Endothelial cell of umbilical vein (primary cell): ENCODE measurements around the gene SENP2. TPM values are rescaled to one million over a fixed set of nuclear protein-coding genes. Genes with fewer than 3 reads are reported as not detected.

ENCODE experiments used
- BruUV-seq: library from RNA; stranded (reverse); fragments of 400-500 nt; replicated peaks from 2 replicates; lab custom pipeline; 2021; lab: Mats Ljungman, UMichigan
- CTCF ChIA-PET: fragments of 300-600, 350-600 bp; sonication (Branson Sonifier 250); formaldehyde crosslinking; loops from one replicate; lab custom pipeline; 2021; ENCODE audit warnings: antibody characterized with exemption, inconsistent platforms; lab: Charles Lee
- POLR2A ChIA-PET: fragments of 300-600, 350-600 bp; sonication (Branson Sonifier 250); formaldehyde crosslinking; loops from one replicate; lab custom pipeline; 2021; ENCODE audit warnings: antibody characterized with exemption, inconsistent platforms; lab: Charles Lee
- DNase-seq: peaks from one replicate; pipeline ENCODE4 v3.0.0-alpha.2; 2011; ENCODE audit warnings: low read depth, low spot score
- FAIRE-seq: peaks from 2 replicates; lab custom pipeline; 2011; peaks lifted over from hg19 to GRCh38; lab: Jason Lieb, UNC
- H2AFZ ChIP-seq: 2 replicates; pipeline ENCODE4 v1.6.0; 2012; ENCODE audit warnings: low read depth, low read length, control low read depth, inconsistent platforms
- H3K27ac ChIP-seq: 2 replicates; pipeline ENCODE4 v1.5.1; 2011; ENCODE audit warnings: low read depth, mild to moderate bottlenecking, control low read depth, low read length, moderate library complexity; ENCODE audit not compliant: insufficient read depth
- H3K27me3 ChIP-seq, 2 experiments: 2 replicates each; pipeline versions ENCODE4 v1.6.0 to v1.6.1; 2011; ENCODE audit warnings: low read length in 2 of 2, mixed read lengths in 1 of 2; ENCODE audit not compliant: control insufficient read depth in 2 of 2, insufficient read depth in 2 of 2
- H3K36me3 ChIP-seq, 2 experiments: 2 replicates in 1 of 2; 3 replicates in 1 of 2; pipeline ENCODE4 v1.5.1; 2011; ENCODE audit warnings: low read length in 2 of 2, mild to moderate bottlenecking in 1 of 2, moderate library complexity in 1 of 2; ENCODE audit not compliant: control insufficient read depth in 2 of 2, insufficient read depth in 2 of 2; ENCODE audit errors: extremely low read depth in 1 of 2
- H3K4me1 ChIP-seq: 3 replicates; pipeline ENCODE4 v1.5.1; 2011; ENCODE audit warnings: mild to moderate bottlenecking, low read length; ENCODE audit not compliant: control insufficient read depth, insufficient read depth; ENCODE audit errors: extremely low read depth
- H3K4me2 ChIP-seq: 2 replicates; pipeline ENCODE4 v1.6.1; 2011; ENCODE audit warnings: low read length, control low read depth, mixed read lengths; ENCODE audit not compliant: insufficient read depth
- H3K4me3 ChIP-seq, 3 experiments: fragments of 200-600 bp in 1 of 3; sonication (generic), shearing (Covaris generic) in 1 of 3; replicated peaks in 1 of 3; 2 replicates each; pipeline ENCODE4 v1.5.1; 2011 to 2016; ENCODE audit warnings: control low read depth in 3 of 3, low read length in 3 of 3, mild to moderate bottlenecking in 2 of 3, inconsistent platforms in 1 of 3, low read depth in 1 of 3, moderate library complexity in 1 of 3; ENCODE audit not compliant: insufficient read depth in 1 of 3
- H3K79me2 ChIP-seq: 2 replicates; pipeline ENCODE4 v1.6.0; 2012; ENCODE audit warnings: low read length, inconsistent platforms; ENCODE audit not compliant: control insufficient read depth, insufficient read depth
- H3K9ac ChIP-seq: replicated peaks from 2 replicates; pipeline ENCODE3; 2011; ENCODE audit warnings: low read length, control low read depth; ENCODE audit not compliant: insufficient read depth; ENCODE audit errors: extremely low read depth
- H3K9me1 ChIP-seq: replicated peaks from 3 replicates; pipeline ENCODE4 v1.6.0; 2011; ENCODE audit warnings: mild to moderate bottlenecking, low read length; ENCODE audit not compliant: control insufficient read depth, insufficient read depth; ENCODE audit errors: extremely low read depth
- H3K9me3 ChIP-seq: replicated peaks from 2 replicates; pipeline ENCODE4 v1.5.1; 2012; ENCODE audit warnings: low read length, inconsistent platforms; ENCODE audit not compliant: control insufficient read depth, insufficient read depth
- H4K20me1 ChIP-seq: replicated peaks from 2 replicates; pipeline ENCODE3; 2011; ENCODE audit warnings: mild to moderate bottlenecking, low read length; ENCODE audit not compliant: control insufficient read depth, insufficient read depth; ENCODE audit errors: extremely low read depth
- CTCF ChIP-seq, 2 donors: IDR thresholded peaks; 1 replicate in 1 of 2; 2 replicates in 1 of 2; pipeline ENCODE4 v1.5.1; 2011; ENCODE audit warnings: low read length in 2 of 2, mild to moderate bottlenecking in 2 of 2, moderate library complexity in 2 of 2, control low read depth in 1 of 2, inconsistent platforms in 1 of 2, low read depth in 1 of 2; ENCODE audit not compliant: insufficient read depth in 1 of 2; ENCODE audit errors: extremely low read depth in 1 of 2
- EZH2 ChIP-seq: IDR thresholded peaks from 2 replicates; pipeline ENCODE4 v1.6.1; 2012; ENCODE audit warnings: borderline replicate concordance, low read depth, mild to moderate bottlenecking, moderate library complexity, low read length, inconsistent platforms; ENCODE audit not compliant: severe bottlenecking
- FOS ChIP-seq: IDR thresholded peaks from 2 replicates; pipeline ENCODE4 v1.6.1; 2011; ENCODE audit warnings: mild to moderate bottlenecking, low read length, moderate library complexity, borderline replicate concordance; ENCODE audit not compliant: insufficient read depth
- GATA2 ChIP-seq: IDR thresholded peaks from 2 replicates; pipeline ENCODE4 v1.7.0; 2011; ENCODE audit warnings: low read depth, mild to moderate bottlenecking, moderate library complexity, mixed read lengths, low read length; ENCODE audit not compliant: insufficient read length, insufficient read depth
- JUN ChIP-seq: IDR thresholded peaks from 2 replicates; pipeline ENCODE4 v1.6.1; 2011; ENCODE audit warnings: borderline replicate concordance, low read depth; ENCODE audit not compliant: insufficient read length, insufficient read depth
- MAX ChIP-seq: IDR thresholded peaks from 2 replicates; pipeline ENCODE4 v1.6.1; 2011; ENCODE audit not compliant: insufficient read depth, insufficient read length
- MYC ChIP-seq: IDR thresholded peaks from one replicate; pipeline ENCODE4 v1.6.1; 2011; ENCODE audit warnings: mild to moderate bottlenecking, low read depth, low read length
- POLR2A ChIP-seq: IDR thresholded peaks from 2 replicates; pipeline ENCODE4 v1.6.1; 2012; ENCODE audit warnings: low read depth, mild to moderate bottlenecking, control low read depth, low read length
- POLR2AphosphoS5 ChIP-seq: IDR thresholded peaks from 2 replicates; pipeline ENCODE4 v1.6.1; 2012; ENCODE audit warnings: low read depth, mild to moderate bottlenecking, control low read depth, low read length, moderate library complexity; ENCODE audit not compliant: insufficient read depth
- dilution Hi-C: fragments of 300-500 bp; cut with MboI; formaldehyde crosslinking; loops from one replicate; pipeline ENCODE4 v1.15.0; 2019; ENCODE audit warnings: low sequenced_read_pairs; ENCODE audit not compliant: extremely low pct_ligation_motif_present
- intact Hi-C: fragments of 100-400 bp; cut with micrococcal nuclease; formaldehyde crosslinking; loops from one replicate; pipeline ENCODE4 v1.10.0; 2022
- polyA plus RNA-seq, 4 experiments: library from polyadenylated mRNA; depleted of rRNA in 3 of 4; stranded (reverse) in 3 of 4; unstranded in 1 of 4; fragments of >200 nt; gene quantifications; 2 replicates each; pipeline versions ENCODE4 v1.2.1 to v1.2.3, GENCODE V29; 2011 to 2012; ENCODE audit warnings: missing spikeins in 1 of 4
- total RNA-seq: library from RNA; stranded (reverse); gene quantifications from 2 replicates; pipeline ENCODE4 v1.2.3, GENCODE V29; 2021

SENP2 gene
- total and polyA plus RNA-seq, 2 donors (not counting 3 experiments of a cell fraction or from before 2014, with no cell fraction given) = 3.8 to 40.4 TPM

GRCh38 chr3:185558395-185558794 lies 27.7 kb upstream of the SENP2 start:
- Histone ChIP-seq H3K9ac (no peak overlapping the region), H3K9me1 (no peaks in the 10 kb centered on the region), H3K4me1 (no peaks in the 10 kb centered on the region), H3K4me3 (no peak overlapping the region), H3K27ac (no peak overlapping the region), H3K36me3 (no peaks in the 10 kb centered on the region), H3K4me2 (no peak overlapping the region), H3K79me2 (no peaks in the 10 kb centered on the region), H3K9me3 (no peaks in the 10 kb centered on the region), H4K20me1 (no peaks in the 10 kb centered on the region), H2AFZ (no peak overlapping the region), H3K27me3 (peaks cover 9 to 10% of the 10 kb centered on the region in 2 experiments)
- no peak for TF ChIP-seq MAX
- TF ChIP-seq CTCF (IDR thresholded peaks at IDR 0.05; ENCODE audit: extremely low read depth in 1 of 2, insufficient read depth in 1 of 2, low read depth in 1 of 2, low read length in 2 of 2) = no peak
- no peak for TF ChIP-seq POLR2AphosphoS5
- TF ChIP-seq EZH2 = no peak
- dilution Hi-C loops (no loop called here), intact Hi-C loops (loop anchor here (1.0 kb wide), 2 partner anchors 60 to 204 kb away; no protein-coding TSS in a partner anchor)
- no peak for DNase-seq
- no peak for FAIRE-seq
- CTCF ChIA-PET = interaction anchor here (0.6 to 4.3 kb wide), 26 partner anchors 10 to 684 kb away, joined by 3 to 133 read pairs (median 6); partner anchors contain the start of genes MAP3K13, SENP2 and TMEM41A
- POLR2A ChIA-PET = no interaction called here
- BruUV-seq = no TSS peak

- CTCF ChIA-PET = interaction anchor here (0.6 to 4.3 kb wide), 46 partner anchors 11 to 594 kb away, joined by 3 to 133 read pairs (median 4); partner anchors contain the start of genes MAP3K13, SENP2 and TMEM41A
- no peaks in the 10 kb centered on the region for H3K4me1 ChIP-seq
- TF ChIP-seq MYC = no peak
- TF ChIP-seq MAX = no peak
- no peak for TF ChIP-seq POLR2AphosphoS5
- no peak for TF ChIP-seq EZH2
- TF ChIP-seq POLR2A = no peak
- TF ChIP-seq GATA2 = no peak
- TF ChIP-seq FOS = no peak
- no peak for TF ChIP-seq JUN
- no peak for TF ChIP-seq CTCF (IDR thresholded peaks at IDR 0.05; ENCODE audit: extremely low read depth in 1 of 2, insufficient read depth in 1 of 2, low read depth in 1 of 2, low read length in 2 of 2)
These were observed 26.4 kb upstream of the SENP2 start for GRCh38 chr3:185559706-185560090.

More at GRCh38 chr3:185559706-185560090, 26.4 kb upstream of the SENP2 start:
- H4K20me1 ChIP-seq = no peaks in the 10 kb centered on the region
- no peaks in the 10 kb centered on the region for H3K36me3 ChIP-seq
- H3K27ac ChIP-seq = no peak overlapping the region
- DNase-seq (no peak), FAIRE-seq (no peak)
- no peaks in the 10 kb centered on the region for H3K79me2 ChIP-seq
- H2AFZ ChIP-seq = no peak overlapping the region
- dilution Hi-C loops (no loop called here), intact Hi-C loops (loop anchor here (1.0 kb wide), 1 partner anchor 99 kb away; no protein-coding TSS in a partner anchor)
- H3K9me3 ChIP-seq = no peaks in the 10 kb centered on the region
- H3K9me1 ChIP-seq = no peaks in the 10 kb centered on the region
- H3K4me3 ChIP-seq = no peak overlapping the region
- no peak overlapping the region for H3K9ac ChIP-seq
- POLR2A ChIA-PET = no interaction called here
- peaks cover 9 to 10% of the 10 kb centered on the region in 2 experiments for H3K27me3 ChIP-seq
- H3K4me2 ChIP-seq = no peak overlapping the region
- BruUV-seq = no TSS peak
